Activated T-helper 1 cell treated with Interleukin-2 at 50 U/mL for 16 hours (primary cell): ENCODE data around the gene NDUFA8.

Source experiments
- DNase-seq: peaks from one replicate; pipeline ENCODE4 v3.0.0-alpha.2; 2020; ENCODE audit warnings: low read depth

The NDUFA8 gene

DNA sequence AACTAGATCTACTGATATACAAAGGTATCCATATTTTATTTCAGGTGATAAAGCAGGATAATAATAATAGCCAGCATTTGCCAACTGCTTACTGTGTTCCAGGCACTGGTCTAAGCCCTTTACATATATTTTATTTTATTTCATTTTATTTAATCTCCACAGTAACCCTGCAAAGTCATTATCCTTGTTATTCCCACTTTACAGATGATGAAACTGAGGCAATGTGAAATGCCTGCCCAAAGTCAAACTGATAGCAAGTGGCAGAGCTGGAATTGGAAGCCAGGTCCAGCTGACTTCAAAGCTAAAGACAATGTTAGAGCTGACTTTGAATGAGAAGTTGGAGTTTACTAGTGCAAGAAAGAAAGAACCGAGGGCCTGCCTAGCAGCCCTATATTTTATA lies 25.0 kb upstream of the NDUFA8 start:
- DNase-seq = no peak

GRCh38 chr9:122183501-122183900 lies 23.9 kb upstream of the NDUFA8 start:
- no peak for DNase-seq

DNA sequence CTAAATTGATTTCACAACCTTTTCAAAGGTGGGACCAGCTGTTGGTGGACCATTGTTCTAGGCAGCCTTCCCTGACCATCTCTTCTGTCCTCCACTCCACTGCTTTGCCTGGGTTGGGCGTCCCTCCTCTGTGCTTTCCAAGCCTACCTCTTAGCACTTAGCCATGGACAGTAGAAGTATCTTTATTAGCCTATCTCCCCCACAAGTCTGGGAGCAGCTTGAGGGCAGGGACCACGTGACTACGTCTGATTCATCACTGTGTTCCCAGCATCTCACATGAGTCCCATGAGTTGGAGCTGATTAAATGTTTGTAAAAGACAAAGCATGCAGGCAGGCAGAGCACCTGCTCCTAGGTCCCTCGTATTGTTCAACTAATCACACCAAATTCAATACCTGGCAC lies 21.1 kb upstream of the NDUFA8 start:
- DNase-seq = no peak

- no peak for DNase-seq
These were observed 20.1 kb upstream of the NDUFA8 start for GRCh38 chr9:122179690-122180074.

- DNase-seq = no peak
These were observed 19.6 kb upstream of the NDUFA8 start for GRCh38 chr9:122179054-122179689.

DNA sequence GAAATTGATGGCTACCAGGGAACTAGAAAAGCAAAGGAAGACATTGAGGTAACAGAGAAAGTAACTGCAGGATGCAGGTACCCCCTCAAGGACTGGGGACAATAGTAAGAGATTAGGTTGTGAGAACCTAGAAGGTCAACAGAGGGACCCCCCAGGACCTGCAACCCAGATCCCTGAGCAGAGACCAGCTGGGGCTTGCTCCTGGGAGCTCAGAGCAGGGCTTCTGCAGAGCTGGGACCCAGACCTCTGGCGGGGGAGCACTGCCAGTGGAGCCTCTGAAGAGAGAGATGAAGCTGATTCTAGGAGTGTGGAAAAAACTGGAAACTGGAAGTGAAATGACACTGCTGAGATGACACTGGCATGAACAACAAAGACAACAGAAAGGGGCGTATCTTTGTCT lies 17.3 kb upstream of the NDUFA8 start:
- DNase-seq = no peak

GRCh38 chr9:122173670-122174069 lies 14.1 kb upstream of the NDUFA8 start:
- no peak for DNase-seq

- DNase-seq = no peak
These were observed 12.6 kb upstream of the NDUFA8 start for GRCh38 chr9:122172131-122172530.

DNA sequence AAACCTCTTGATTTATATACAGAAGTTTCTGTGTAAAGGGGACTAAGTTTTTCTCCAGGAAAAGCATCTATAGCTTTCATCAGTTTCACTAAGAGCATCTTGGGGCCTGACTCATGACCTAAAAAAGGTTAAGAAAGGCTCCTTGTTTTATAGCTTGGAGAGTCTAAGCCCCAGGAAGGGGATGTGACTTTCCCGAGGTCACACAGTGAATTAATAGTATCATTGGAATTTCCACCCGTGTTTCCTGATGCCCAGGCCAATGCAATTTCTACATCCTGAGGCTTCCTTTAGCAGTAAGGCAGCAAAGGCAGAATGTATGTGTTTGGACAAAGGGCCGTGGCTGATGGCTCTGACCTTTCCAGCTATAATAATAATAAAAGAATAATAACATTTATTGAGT lies 8.8 kb upstream of the NDUFA8 start:
- DNase-seq = no peak

- no peak for DNase-seq
These were observed 4.7 kb upstream of the NDUFA8 start for GRCh38 chr9:122164286-122164685.

- no peak for DNase-seq
These were observed 2.8 kb upstream of the NDUFA8 start for GRCh38 chr9:122162415-122162814.

DNA sequence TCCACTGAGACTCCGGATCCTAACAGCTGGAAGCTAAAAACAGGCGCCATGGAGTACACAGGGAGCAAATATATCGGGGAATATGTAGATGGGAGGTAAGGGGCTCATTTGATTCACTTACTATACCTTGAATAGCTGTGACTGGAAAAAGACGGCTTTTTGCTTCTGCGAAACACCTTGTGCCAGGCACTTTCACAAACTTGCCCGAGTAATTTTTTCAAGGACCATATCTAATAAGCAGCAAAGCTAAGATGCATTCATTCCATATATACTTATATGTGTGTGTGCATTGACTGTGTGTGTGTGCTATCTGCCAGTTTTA lies 307 bp upstream of the NDUFA8 start:
- DNase-seq = no peak

DNA sequence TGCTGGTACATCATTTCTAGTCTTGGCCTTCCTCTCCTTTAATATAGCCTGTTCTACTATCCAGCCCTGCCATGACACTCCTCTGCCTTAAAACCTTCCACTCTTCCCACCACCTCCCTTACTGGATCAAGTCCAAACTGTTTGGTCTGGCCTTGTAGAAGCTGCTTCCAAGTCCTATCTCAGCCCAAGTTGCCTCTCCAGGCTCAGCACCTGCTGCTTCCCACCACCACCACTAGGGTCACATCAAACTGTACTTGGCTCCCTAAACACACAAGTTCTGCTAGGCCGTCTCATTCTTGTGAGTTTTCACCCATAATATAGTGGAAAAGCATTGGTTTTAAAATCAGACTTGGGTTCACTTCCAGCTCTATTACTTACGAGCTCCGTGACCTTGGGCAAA lies 1.4 kb downstream of the NDUFA8 start:
- no peak for DNase-seq

DNA sequence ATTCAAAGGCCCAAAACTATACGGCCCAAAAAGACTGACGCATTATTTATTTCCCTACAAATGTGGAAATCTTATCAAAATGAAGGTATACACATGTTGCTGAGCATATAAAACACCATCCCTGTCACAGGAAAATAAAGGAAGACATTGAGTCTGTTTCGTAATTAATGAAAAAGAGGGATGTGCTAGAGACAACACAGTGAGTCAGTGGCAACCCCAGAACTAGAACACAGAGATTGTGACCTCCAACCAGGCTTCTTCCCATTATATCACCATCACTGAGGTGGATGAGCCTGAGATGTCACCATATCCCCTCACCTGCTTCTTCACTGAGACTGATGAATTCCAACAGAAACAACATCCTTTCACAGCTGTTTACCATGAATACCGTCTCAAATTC lies 3.8 kb downstream of the NDUFA8 start:
- no peak for DNase-seq

DNA sequence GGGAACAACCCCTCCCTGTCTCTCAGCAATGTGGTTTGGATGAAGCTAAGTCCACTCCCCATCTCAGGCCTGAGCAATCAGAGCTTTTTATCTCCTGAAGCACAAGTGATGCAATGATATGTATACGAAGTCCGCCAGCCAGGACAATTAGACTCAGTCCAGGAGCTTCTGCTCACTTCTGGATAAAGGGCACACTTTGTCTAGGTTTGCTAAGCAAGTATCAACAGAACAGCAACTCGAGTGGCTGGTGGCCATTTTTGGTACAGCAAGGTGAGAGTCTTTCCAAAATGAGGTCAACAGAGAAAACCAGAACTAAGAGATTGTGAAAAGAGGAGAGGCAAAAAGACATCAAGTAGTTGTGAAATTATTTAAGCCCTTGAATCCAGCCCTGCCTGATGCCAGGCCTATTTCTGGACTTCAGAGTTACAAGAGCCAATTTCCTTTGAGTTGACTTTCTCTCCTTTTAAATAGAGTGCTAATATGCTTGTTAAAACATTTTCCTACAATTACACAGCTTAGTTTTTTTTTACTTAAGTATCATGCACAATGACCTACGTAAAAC lies 8.2 kb downstream of the NDUFA8 start:
- no peak for DNase-seq

GRCh38 chr9:122145592-122145863 lies 14.1 kb downstream of the NDUFA8 start:
- DNase-seq = no peak

- no peak for DNase-seq
These were observed 14.6 kb downstream of the NDUFA8 start for GRCh38 chr9:122144836-122145591.

GRCh38 chr9:122143876-122144405 lies 15.6 kb downstream of the NDUFA8 start:
- DNase-seq = no peak

- DNase-seq = no peak
These were observed 16.3 kb downstream of the NDUFA8 start for GRCh38 chr9:122143296-122143695.

- DNase-seq = no peak
These were observed 17.9 kb downstream of the NDUFA8 start for GRCh38 chr9:122141671-122142070.

- DNase-seq = no peak
These were observed 19.0 kb downstream of the NDUFA8 start for GRCh38 chr9:122140368-122141193.

GRCh38 chr9:122138560-122139268 lies 20.9 kb downstream of the NDUFA8 start:
- no peak for DNase-seq
